ENCODE data around the gene ING5.
A peak's percentile ranks its signal among the peaks of the same experiment; 100 is the strongest.
"Not testable (repeated sequence)": the region's sequence is repeated elsewhere in the genome, so short reads cannot be mapped to it uniquely, and the experiment has no call there.

ING5 gene

GRCh38 chr2:241701399-241702154, at the start of gene ING5:
Gene ING5 (plus strand): TSS chr2:241702039. CDS start chr2:241702066, 27 bp downstream.
- peak; percentile 90 to 98 (median 91) for DNase-seq (ENCODE audit: low read depth in 3 of 3, low spot score in 1 of 3)

DNA sequence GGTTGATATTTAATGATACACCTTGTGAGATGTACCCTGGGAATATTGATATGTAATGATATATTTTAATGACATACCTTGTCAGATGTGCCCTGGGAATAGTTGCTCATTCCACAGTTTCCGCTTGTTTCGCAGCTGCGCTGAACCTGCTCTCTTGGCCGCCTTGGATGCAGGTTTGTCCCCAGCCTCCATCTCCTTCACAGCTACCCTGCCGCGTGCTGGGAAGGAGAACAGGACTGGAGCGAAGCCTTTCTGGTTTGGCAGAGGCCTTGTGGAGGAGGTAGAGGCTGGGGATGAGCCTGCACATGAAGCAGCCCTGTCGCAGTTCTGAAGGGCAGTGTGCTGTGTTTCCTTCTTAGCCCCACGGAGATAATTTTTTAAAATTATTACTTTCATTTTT, 49.7 kb upstream of the ING5 start:
- no peak for DNase-seq (ENCODE audit: low read depth in 3 of 3, low spot score in 1 of 3)

DNA sequence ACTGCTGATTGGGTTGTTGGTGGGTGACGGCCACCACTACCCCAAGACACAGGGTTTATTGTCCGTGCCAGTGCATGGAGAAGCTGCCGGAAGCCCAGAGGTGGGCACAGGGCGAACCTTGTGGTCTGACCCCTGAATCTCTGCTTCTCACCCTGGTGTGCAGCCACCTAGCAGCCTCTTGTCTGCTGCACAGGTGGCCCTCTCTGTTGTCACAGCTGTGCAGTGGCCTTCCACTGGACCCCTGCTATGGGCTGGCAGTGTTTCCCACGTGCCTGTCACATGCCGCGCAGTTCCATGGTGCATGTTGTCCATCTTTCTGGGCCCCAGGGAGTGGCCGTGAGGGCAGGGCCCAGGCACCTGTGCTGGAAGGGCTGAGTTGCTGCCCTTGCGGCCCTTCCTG, 49.1 kb upstream of the ING5 start:
- DNase-seq (ENCODE audit: low read depth in 3 of 3, low spot score in 1 of 3): no peak

DNA sequence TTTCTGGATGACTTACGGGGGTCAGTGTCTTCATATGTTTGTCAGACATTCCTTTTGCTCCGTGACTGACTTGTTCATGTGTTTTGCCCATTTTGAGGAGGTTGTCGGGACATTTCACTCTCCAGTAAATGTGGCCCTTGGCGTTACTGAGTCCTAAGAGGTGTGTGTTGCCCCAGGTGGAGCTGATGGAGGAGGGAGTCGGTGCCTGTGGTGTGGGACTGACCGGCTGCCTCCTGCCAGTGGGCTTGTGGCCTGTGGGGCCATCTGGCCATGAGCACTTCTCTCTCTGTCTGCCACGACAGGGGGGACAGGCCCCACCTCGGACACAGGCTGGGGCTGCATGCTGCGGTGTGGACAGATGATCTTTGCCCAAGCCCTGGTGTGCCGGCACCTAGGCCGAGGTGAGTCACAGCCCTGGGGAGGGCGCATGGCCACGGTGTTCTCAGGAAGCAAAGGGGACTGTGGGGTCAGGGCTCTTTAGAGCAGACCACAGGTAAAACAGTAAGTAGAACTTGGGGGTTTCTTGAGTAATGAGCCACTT, 48.6 kb upstream of the ING5 start:
- no peak for DNase-seq (ENCODE audit: low read depth in 3 of 3, low spot score in 1 of 3)

DNA sequence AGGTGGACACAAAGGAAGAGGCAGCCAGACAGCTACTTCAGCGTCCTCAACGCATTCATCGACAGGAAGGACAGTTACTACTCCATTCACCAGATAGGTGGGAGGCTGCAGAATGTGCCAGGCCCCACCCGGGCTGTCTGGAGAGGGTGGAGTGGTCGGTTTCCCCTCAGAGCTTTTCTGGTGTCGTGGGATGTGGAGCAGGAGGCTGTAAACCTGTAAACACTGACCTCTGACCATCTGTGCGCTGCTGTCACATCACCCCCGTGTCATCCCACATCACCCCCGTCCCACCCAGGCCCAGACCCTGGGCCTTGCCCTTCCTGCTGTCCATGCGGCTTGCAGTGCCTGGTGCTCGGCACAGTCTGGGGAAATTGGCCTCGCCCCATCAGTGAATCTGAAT, 47.3 kb upstream of the ING5 start:
- DNase-seq (ENCODE audit: low read depth in 3 of 3, low spot score in 1 of 3): no peak

DNA sequence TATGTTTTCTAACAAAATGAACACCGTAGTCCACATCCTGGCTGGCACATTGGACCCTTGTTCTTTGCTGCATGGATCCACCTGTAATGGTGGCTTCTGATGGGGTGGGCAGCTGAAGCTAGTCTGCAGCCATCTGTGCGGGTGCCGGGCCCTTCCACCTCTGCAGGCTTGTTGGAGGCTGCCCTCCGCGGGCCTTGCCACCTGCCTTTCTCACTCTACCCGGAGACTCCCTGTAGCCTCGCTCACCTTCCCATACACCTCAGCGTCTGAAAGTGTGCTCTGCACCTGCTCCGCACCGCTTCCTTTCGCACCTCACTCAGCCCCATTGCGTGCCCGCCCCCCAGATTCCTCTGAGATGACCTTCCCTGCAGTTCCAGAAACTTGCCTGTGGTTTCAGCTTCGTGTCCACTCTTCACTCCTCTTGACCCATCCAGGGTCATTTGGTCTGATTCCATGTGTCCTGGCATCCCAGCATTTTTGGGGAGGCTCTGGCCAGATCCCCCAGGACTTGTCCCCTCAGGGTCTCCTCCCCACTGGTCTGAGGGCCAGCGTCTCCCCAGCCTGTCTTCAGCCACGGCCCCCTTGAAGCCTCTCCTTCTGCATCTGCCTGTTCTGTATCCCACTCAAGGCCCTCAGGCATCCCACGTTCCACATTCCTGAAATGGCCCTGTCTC, 46.2 kb upstream of the ING5 start:
- no peak for DNase-seq (ENCODE audit: low read depth in 3 of 3, low spot score in 1 of 3)

DNA sequence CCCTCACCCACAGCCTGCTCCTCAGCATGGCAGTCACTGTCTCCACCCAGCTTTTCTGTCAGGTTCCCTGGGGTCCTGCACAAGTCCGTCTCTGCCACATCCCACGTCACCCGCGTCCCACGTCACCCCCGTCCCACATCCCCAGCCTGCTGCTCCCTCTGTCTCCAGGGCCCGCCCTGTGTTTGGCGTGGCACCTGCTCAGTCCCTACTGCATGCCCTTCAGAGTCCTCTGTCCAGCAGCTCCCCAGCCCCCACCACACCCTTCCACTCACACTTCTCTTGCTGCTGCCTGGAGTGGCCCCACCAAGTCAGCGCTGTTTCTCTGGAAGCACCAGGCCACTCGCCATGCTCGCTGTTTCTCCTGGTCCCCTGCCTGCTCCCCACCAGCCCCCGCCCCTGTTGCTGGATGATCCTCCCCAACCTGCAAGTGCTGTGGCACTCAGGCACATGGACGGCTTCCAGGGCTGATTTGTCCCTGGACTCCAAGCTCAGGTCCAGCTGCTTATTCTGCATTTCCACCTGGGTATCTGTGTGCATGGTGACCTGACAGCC, 45.6 kb upstream of the ING5 start:
- DNase-seq (ENCODE audit: low read depth in 3 of 3, low spot score in 1 of 3): no peak

GRCh38 chr2:241657786-241658254, 44.0 kb upstream of the ING5 start:
- DNase-seq (ENCODE audit: low read depth in 3 of 3, low spot score in 1 of 3): no peak

DNA sequence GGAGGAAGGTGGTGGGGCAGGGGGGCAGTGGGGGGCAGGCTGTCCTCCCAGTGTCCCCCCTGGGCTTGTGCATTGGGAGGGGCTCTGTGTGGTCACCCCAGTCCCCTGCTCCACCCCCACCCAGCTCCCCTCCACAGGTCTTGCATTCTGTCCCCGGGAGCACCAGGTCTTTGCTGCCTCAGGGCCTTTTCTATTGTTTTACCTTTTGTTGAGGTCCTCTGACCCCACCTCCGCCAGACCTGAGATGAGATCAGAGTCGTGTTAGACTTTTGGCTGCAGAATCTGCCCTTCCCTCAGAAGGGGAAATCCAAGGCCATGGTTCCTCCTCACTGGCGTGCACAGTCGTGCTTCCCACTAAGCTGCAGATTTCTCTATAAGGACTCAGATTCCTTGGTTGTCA, 43.5 kb upstream of the ING5 start:
- no peak for DNase-seq (ENCODE audit: low read depth in 3 of 3, low spot score in 1 of 3)

DNA sequence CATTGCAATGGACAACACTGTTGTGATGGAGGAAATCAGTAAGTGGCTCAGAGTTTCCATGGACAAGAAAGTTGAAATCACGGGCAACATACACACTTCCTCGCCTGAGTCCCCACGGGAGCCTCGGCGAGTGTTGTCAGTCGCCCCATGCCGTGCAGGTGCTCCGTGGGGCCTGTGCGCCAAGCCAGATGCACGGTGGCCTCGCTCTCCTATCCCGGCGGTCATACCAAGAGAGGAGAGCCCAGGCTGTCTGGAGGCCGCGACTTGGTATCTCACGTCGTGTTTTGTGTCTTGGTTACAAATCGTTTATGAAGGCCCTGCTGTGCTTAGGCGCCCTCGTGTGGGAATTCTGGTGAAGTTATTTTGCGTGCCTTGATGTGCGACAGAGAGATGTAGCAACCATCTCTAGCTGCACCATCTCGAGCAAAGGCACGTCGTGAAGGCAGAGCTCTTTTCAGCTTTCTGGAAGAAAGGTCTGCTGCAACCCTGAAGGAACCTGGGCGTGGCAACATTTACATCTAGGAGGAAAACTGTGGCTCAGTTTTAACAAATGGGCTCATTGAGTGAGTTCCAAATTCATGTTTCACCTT, 42.6 kb upstream of the ING5 start:
- DNase-seq (ENCODE audit: low read depth in 3 of 3, low spot score in 1 of 3): peak in 1 of 3 donors; percentile 21

DNA sequence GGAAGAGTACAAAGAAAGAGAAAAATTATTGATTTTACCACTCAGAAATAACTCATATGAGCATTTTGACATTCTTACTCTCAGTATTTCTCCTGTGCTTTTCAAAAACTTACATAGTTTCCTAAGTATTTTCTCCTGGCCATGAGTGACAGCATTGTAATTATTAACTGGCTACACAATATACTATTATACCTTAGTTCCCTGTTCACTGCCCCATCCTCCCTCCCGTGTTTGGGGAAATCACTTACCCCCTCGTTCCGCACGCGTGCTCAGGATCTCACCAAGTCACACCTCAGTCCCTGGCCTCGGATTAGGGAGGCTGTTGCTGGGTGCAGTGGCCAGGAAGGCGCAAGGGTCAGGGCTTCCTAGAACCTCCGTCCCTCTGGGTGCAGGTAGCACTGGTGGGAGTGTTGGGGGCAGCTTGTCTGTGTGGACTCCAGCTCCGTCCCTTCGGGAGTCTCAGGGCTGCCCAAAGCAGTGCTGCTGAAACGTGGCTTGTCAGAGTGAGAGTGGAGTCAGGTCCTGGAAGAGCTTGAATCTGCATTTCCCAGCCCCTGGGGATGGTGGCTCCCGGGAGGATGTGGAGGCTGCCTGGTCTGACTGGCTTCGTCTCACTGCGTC, 41.1 kb upstream of the ING5 start:
- no peak for DNase-seq (ENCODE audit: low read depth in 3 of 3, low spot score in 1 of 3)

GRCh38 chr2:241662731-241663130, 39.1 kb upstream of the ING5 start:
- not testable (repeated sequence) for DNase-seq (ENCODE audit: low read depth in 3 of 3, low spot score in 1 of 3)

DNA sequence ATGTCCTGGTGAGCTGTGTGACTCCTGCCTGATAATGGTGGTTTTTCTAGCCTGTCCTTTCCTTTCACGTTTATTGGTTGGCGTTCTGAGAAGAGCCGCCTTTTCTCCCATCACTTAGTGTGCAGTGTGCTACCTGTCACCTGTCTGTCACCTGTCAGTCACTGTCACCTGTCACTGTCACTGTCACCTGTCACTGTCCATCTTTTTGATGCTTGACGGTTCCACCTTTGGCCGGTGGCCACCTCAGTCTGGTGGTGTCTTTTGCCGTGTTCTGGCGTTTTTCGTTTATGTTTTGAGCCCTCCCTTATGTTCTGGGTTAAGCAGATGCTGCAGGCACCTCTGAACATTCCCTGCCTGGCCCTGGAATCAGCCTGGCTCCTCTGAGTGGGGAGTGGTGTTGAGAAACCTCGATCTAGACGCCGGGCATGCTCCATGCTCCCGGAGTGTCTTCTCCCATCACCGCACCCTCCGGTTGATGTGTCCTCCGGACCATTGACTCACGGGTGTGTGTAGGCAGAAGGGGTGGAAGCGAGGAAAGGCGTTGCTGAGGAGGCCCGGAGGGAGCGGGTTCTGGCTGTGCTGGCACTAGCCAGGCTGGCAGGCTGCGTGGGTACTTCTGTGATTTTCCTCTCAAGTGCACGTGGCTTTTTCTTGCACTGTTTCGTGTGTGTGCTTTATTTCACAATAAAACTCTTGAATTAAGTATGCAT, 36.0 kb upstream of the ING5 start:
- DNase-seq (ENCODE audit: low read depth in 3 of 3, low spot score in 1 of 3): no peak

- no peak for DNase-seq (ENCODE audit: low read depth in 3 of 3, low spot score in 1 of 3)
Observed at GRCh38 chr2:241666627-241667400, 35.0 kb upstream of the ING5 start.

DNA sequence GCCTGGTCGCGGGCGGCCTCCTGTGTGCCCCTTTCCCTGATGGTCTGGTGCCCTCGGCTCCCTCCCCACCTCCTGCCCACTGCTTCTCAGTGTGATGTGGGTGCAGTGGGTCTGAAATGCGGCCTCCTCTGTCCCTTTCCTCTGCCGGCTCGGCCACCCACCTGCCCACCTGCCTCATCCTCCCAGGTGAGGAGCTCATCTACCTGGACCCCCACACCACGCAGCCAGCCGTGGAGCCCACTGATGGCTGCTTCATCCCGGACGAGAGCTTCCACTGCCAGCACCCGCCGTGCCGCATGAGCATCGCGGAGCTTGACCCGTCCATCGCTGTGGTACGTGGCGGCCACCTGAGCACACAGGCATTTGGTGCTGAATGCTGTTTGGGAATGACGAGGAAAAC, 33.5 kb upstream of the ING5 start:
- DNase-seq (ENCODE audit: low read depth in 3 of 3, low spot score in 1 of 3): no peak

GRCh38 chr2:241668839-241669238, 33.0 kb upstream of the ING5 start:
- DNase-seq (ENCODE audit: low read depth in 3 of 3, low spot score in 1 of 3): no peak

DNA sequence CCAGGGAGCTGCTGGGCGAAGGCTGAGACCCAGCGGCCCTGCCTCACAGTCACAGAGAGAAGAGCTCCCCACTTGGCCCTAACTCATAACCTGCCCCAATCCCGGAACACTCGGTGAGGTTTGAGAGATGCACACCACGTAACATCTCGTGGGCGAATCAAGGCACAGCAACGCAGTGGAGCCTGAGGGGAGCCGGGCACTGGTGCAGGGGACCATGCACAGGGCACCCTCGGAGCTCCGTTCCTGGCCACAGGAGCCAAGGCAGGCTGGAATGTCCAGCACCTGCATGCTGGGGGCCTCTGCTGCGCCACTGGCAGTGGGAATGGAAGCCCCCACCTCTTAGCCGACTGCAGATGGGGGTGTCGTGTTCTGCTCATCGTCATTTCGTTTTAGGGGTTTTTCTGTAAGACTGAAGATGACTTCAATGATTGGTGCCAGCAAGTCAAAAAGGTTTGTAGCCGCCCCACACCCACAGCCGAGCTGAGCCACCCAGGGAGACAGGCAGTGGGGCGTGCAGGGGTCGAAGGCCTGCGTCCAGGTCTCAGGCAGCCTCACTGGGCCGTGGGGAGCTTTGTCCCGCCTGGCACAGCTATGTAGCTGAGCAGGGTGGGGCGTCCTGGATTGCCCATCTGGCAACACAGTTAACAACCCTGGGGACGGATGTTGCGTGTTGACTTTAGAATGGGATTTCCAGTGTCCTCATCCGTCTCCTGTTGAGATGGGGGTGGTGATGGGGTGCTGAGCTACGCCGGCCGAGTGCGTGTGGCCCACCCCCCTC, 31.3 kb upstream of the ING5 start:
- no peak for DNase-seq (ENCODE audit: low read depth in 3 of 3, low spot score in 1 of 3)

- no peak for DNase-seq (ENCODE audit: low read depth in 3 of 3, low spot score in 1 of 3)
Observed at GRCh38 chr2:241671457-241672240, 30.2 kb upstream of the ING5 start.

Measured in stimulated activated CD4-positive, alpha-beta T cell treated with anti-CD3 and anti-CD28 coated beads, TNF-alpha, amount 100 ng/mL, for 1 hour (primary cell).